Uterus (tissue), 4 donors: ENCODE data around the gene STOX1. TPM values are rescaled to one million over a fixed set of nuclear protein-coding genes. Genes with fewer than 3 reads are reported as not detected.
"Not testable (repeated sequence)": the region's sequence is repeated elsewhere in the genome, so short reads cannot be mapped to it uniquely, and the experiment has no call there.

ENCODE experiments used
- DNase-seq, 2 donors: peaks; one replicate each; pipeline ENCODE4 v3.0.0-alpha.2; 2019 to 2020
- H3K27ac ChIP-seq, 2 donors: fragments of 200-600 bp; sonication (generic); 1 replicate in 1 of 2; 2 replicates in 1 of 2; pipeline ENCODE4 v1.5.1; 2016 to 2018
- H3K27me3 ChIP-seq, 2 donors: fragments of 200-600 bp; sonication (generic); one replicate each; pipeline ENCODE4 v1.5.1; 2018 to 2019; ENCODE audit warnings: control low read depth in 1 of 2
- H3K36me3 ChIP-seq, 2 donors: fragments of 200-600 bp; sonication (generic); one replicate each; pipeline ENCODE4 v1.5.1; 2019; ENCODE audit warnings: control low read depth in 1 of 2
- H3K4me1 ChIP-seq, 2 donors: fragments of 200-600 bp; sonication (generic); one replicate each; pipeline ENCODE4 v1.5.1; 2018 to 2019; ENCODE audit warnings: control low read depth in 1 of 2
- H3K4me3 ChIP-seq, 2 donors: fragments of 200-600 bp; sonication (generic); 1 replicate in 1 of 2; 2 replicates in 1 of 2; pipeline ENCODE4 v1.5.1; 2018 to 2019; ENCODE audit warnings: mild to moderate bottlenecking in 1 of 2
- H3K9me3 ChIP-seq, 2 donors: fragments of 200-600 bp; sonication (generic); one replicate each; pipeline ENCODE4 v1.5.1; 2019; ENCODE audit warnings: control low read depth in 1 of 2
- CTCF ChIP-seq, 4 experiments: fragments of 200-600 bp in 2 of 4; fragments of 450-650 bp in 2 of 4; sonication (generic) in 2 of 4; IDR thresholded peaks; one replicate each; pipeline ENCODE4 v1.5.1; 2016 to 2019; ENCODE audit warnings: antibody characterized with exemption in 4 of 4, mild to moderate bottlenecking in 2 of 4, moderate library complexity in 1 of 4
- POLR2A ChIP-seq, 2 donors: fragments of 450-650 bp; IDR thresholded peaks; one replicate each; pipeline ENCODE4 v1.6.1; 2016; ENCODE audit warnings: antibody characterized with exemption in 2 of 2, mild to moderate bottlenecking in 1 of 2, moderate library complexity in 1 of 2
- intact Hi-C: fragments of 100-400 bp; cut with DNase I; formaldehyde crosslinking; loops from one replicate; pipeline ENCODE4 v1.15.1; 2023; ENCODE audit warnings: low total_unique reads
- total RNA-seq, 4 donors: library from RNA; depleted of rRNA in 3 of 4; stranded (reverse); fragments of >200 nt in 3 of 4; gene quantifications; one replicate each; pipeline versions ENCODE4 v1.1.0 to v1.2.4, GENCODE V29; 2014 to 2023
- donor health status: DM: yes; HTN: yes; CAD: no.

The STOX1 gene
- total RNA-seq, 4 donors from 2014 or later = 0.51 to 7.7 (median 4.2) TPM; not detected in 1

GRCh38 chr10:68924593-68924992 is 97.3 kb downstream of the STOX1 start:
- no peaks in the 10 kb centered on the region for H3K4me1 ChIP-seq
- no peaks in the 10 kb centered on the region for H3K36me3 ChIP-seq
- no peak for DNase-seq
- H3K9me3 ChIP-seq = no peaks in the 10 kb centered on the region
- no peak overlapping the region for H3K4me3 ChIP-seq
- H3K27me3 ChIP-seq = no peaks in the 10 kb centered on the region
- TF ChIP-seq CTCF (IDR thresholded peaks at IDR 0.05) (no peak), POLR2A (IDR thresholded peaks at IDR 0.05) (no peak)
- intact Hi-C loops = no loop called here
- no peak overlapping the region for H3K27ac ChIP-seq

GRCh38 chr10:68925489-68925888 is 98.2 kb downstream of the STOX1 start:
- DNase-seq = no peak
- no peaks in the 10 kb centered on the region for H3K4me1 ChIP-seq
- no peaks in the 10 kb centered on the region for H3K27me3 ChIP-seq
- H3K36me3 ChIP-seq = no peaks in the 10 kb centered on the region
- no peaks in the 10 kb centered on the region for H3K9me3 ChIP-seq
- no peak overlapping the region for H3K27ac ChIP-seq
- intact Hi-C loops = no loop called here
- no peak overlapping the region for H3K4me3 ChIP-seq
- no peak for TF ChIP-seq CTCF (IDR thresholded peaks at IDR 0.05)
- no peak for TF ChIP-seq POLR2A (IDR thresholded peaks at IDR 0.05)

GRCh38 chr10:68929157-68929556 is 101.8 kb downstream of the STOX1 start:
- H3K4me1 ChIP-seq, DNase-seq, H3K27ac ChIP-seq, H3K4me3 ChIP-seq, intact Hi-C loops, H3K27me3 ChIP-seq, H3K9me3 ChIP-seq, H3K36me3 ChIP-seq: not testable (repeated sequence)

GRCh38 chr10:68929888-68930287 is 102.6 kb downstream of the STOX1 start:
- H3K4me1 ChIP-seq, H3K27me3 ChIP-seq, H3K4me3 ChIP-seq, DNase-seq, H3K27ac ChIP-seq, H3K9me3 ChIP-seq, H3K36me3 ChIP-seq, intact Hi-C loops: not testable (repeated sequence)

- H3K4me3 ChIP-seq, H3K27me3 ChIP-seq, DNase-seq, H3K27ac ChIP-seq, H3K9me3 ChIP-seq, intact Hi-C loops, H3K4me1 ChIP-seq, H3K36me3 ChIP-seq: not testable (repeated sequence)
Observed at GRCh38 chr10:68932860-68933259, 105.5 kb downstream of the STOX1 start.

- TF ChIP-seq POLR2A (IDR thresholded peaks at IDR 0.05) (no peak), CTCF (IDR thresholded peaks at IDR 0.05) (no peak)
- Histone ChIP-seq H3K36me3 (no peaks in the 10 kb centered on the region), H3K27me3 (no peaks in the 10 kb centered on the region), H3K9me3 (no peaks in the 10 kb centered on the region), H3K4me1 (no peaks in the 10 kb centered on the region), H3K27ac (no peak overlapping the region), H3K4me3 (no peak overlapping the region)
- intact Hi-C loops = no loop called here
- DNase-seq = no peak
Observed at GRCh38 chr10:68934994-68935393, 107.7 kb downstream of the STOX1 start.

- Histone ChIP-seq H3K4me3 (no peak overlapping the region), H3K9me3 (no peaks in the 10 kb centered on the region), H3K27me3 (no peaks in the 10 kb centered on the region), H3K27ac (no peak overlapping the region), H3K4me1 (no peaks in the 10 kb centered on the region), H3K36me3 (no peaks in the 10 kb centered on the region)
- TF ChIP-seq POLR2A (IDR thresholded peaks at IDR 0.05) (no peak), CTCF (IDR thresholded peaks at IDR 0.05) (no peak)
- intact Hi-C loops = no loop called here
- no peak for DNase-seq
Observed at GRCh38 chr10:68938117-68938516, 110.8 kb downstream of the STOX1 start.
